ENCODE measurements around the gene RABGAP1L.

RABGAP1L gene

GRCh38 chr1:174902531-174903099 lies 743.3 kb downstream of the RABGAP1L start:
- DNase-seq (ENCODE audit: extremely low spot score): no peak
- no peak for TF ChIP-seq CTCF (IDR thresholded peaks at IDR 0.05; ENCODE audit: control extremely low read depth, extremely low read depth, low read depth, missing control alignments)
- ChIA-PET CTCF (interaction anchor here (0.7 to 1.7 kb wide), 5 partner anchors 9 to 29 kb away, joined by 3 to 6 read pairs (median 3); no protein-coding TSS in a partner anchor), POLR2A (no interaction called here)

GRCh38 chr1:174911606-174912005 lies 752.3 kb downstream of the RABGAP1L start:
- no peak for DNase-seq (ENCODE audit: extremely low spot score)
- CTCF ChIA-PET: interaction anchor here (0.9 to 2.0 kb wide), 4 partner anchors 9 to 36 kb away, joined by 3 to 6 read pairs (median 4); no protein-coding TSS in a partner anchor
- no peak for TF ChIP-seq CTCF (IDR thresholded peaks at IDR 0.05; ENCODE audit: control extremely low read depth, extremely low read depth, low read depth, missing control alignments)
- POLR2A ChIA-PET: no interaction called here

GRCh38 chr1:174912264-174912663 lies 752.9 kb downstream of the RABGAP1L start:
- ChIA-PET CTCF (interaction anchor here (1.0 to 2.0 kb wide), 6 partner anchors 9 to 38 kb away, joined by 3 to 6 read pairs (median 4); no protein-coding TSS in a partner anchor), POLR2A (no interaction called here)
- TF ChIP-seq CTCF (IDR thresholded peaks at IDR 0.05; ENCODE audit: control extremely low read depth, extremely low read depth, low read depth, missing control alignments): no peak
- no peak for DNase-seq (ENCODE audit: extremely low spot score)

- POLR2A ChIA-PET: no interaction called here
- no peak for TF ChIP-seq CTCF (IDR thresholded peaks at IDR 0.05; ENCODE audit: control extremely low read depth, extremely low read depth, low read depth, missing control alignments)
- CTCF ChIA-PET: interaction anchor here (1.0 to 2.0 kb wide), 6 partner anchors 8 to 38 kb away, joined by 3 to 6 read pairs (median 4); no protein-coding TSS in a partner anchor
- DNase-seq (ENCODE audit: extremely low spot score): no peak
These were observed 754.0 kb downstream of the RABGAP1L start for GRCh38 chr1:174913225-174913903.

- CTCF ChIA-PET: interaction anchor here (0.8 kb wide), 1 partner anchor 40 kb away, joined by 3 read pairs; no protein-coding TSS in a partner anchor
- TF ChIP-seq CTCF (IDR thresholded peaks at IDR 0.05; ENCODE audit: control extremely low read depth, extremely low read depth, low read depth, missing control alignments): no peak
- no peak for DNase-seq (ENCODE audit: extremely low spot score)
- POLR2A ChIA-PET: no interaction called here
These were observed 755.7 kb downstream of the RABGAP1L start for GRCh38 chr1:174914991-174915390.

GRCh38 chr1:174916846-174917245 lies 757.5 kb downstream of the RABGAP1L start:
- TF ChIP-seq CTCF (IDR thresholded peaks at IDR 0.05; ENCODE audit: control extremely low read depth, extremely low read depth, low read depth, missing control alignments): no peak
- no peak for DNase-seq (ENCODE audit: extremely low spot score)
- POLR2A ChIA-PET: no interaction called here
- CTCF ChIA-PET: interaction anchor here (1.3 kb wide), 1 partner anchor 83 kb away, joined by 3 read pairs; no protein-coding TSS in a partner anchor
